ENCODE results near the gene BBS2.
A peak's percentile ranks its signal among the peaks of the same experiment; 100 is the strongest.

Gene BBS2

DNA sequence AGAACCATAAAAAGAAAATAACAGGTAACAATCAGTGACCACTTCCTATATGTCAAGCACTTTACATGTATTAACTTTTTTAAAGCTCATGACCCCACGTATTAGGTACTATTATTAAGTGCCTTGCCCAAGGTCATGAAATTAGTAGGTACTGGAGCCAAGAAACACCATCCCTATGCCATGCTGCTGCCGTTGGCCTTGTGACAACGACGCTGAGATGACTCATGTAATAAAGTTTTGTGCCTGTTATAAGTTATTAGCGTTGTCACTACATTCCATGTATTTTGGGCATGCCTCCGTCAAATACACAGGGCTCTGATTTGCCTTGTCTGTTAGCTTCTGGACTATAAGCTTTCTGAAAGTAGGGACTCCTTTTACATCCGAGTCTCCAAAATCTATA is 1.4 kb downstream of the BBS2 start:
- no peak overlapping the region for H3K27ac ChIP-seq
- TF ChIP-seq CTCF (conservative IDR thresholded peaks at IDR 0.05), result no peak

GRCh38 chr16:56517206-56517605 is 2.6 kb downstream of the BBS2 start:
- TF ChIP-seq CTCF (conservative IDR thresholded peaks at IDR 0.05), result no peak
- H3K27ac ChIP-seq, result no peak overlapping the region

- TF ChIP-seq CTCF (conservative IDR thresholded peaks at IDR 0.05), result no peak
- H3K27ac ChIP-seq, result no peak overlapping the region
These were observed 4.2 kb downstream of the BBS2 start for GRCh38 chr16:56515665-56516064.

DNA sequence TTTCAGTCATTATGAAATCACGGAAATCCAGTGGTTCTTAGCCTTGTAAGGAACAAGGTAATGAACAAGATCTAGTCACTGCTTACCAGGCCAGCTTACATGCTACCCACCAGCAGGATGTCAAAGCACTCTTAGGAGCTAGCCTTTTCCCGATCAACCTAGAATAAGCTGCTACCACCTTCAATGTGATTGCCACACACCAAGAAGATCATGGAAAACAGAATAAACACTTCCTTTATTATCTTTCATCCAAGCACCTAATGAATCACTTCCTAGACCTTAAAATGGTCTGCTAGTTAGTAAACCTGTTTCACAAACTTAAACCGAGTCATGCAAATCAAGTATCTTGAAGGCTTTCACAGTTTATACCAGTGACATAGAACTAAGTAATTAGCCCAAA is 5.0 kb downstream of the BBS2 start:
- H3K27ac ChIP-seq, result peak overlapping the region; percentile 35; the same call in 1 of the 2 replicates
- TF ChIP-seq CTCF (conservative IDR thresholded peaks at IDR 0.05), result no peak

- peak; percentile 82 for TF ChIP-seq CTCF (conservative IDR thresholded peaks at IDR 0.05)
- H3K27ac ChIP-seq, result peak overlapping the region; percentile 35
These were observed 5.9 kb downstream of the BBS2 start for GRCh38 chr16:56513972-56514371.

GRCh38 chr16:56513091-56513490 is 6.7 kb downstream of the BBS2 start:
- TF ChIP-seq CTCF (conservative IDR thresholded peaks at IDR 0.05), result no peak
- no peak overlapping the region for H3K27ac ChIP-seq

DNA sequence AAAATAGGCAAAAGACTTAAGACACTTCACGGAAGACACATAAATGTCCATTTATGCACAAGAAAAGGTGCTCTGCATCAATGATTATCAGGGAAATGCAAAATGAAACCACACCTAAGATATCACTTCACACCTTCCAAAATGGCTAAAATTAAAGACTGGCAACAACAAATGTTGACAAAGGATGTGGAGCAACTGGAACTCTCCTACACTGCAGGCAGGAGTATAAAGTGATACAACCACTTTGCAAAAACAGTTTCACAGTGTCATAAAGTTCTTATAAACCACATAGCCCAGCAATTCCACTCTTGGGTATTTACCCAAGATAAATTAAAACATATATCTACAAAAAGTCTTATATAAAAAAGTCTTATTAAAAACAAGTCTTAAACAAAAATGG is 7.8 kb downstream of the BBS2 start:
- no peak for TF ChIP-seq CTCF (conservative IDR thresholded peaks at IDR 0.05)
- H3K27ac ChIP-seq, result no peak overlapping the region

GRCh38 chr16:56510544-56510943 is 9.3 kb downstream of the BBS2 start:
- H3K27ac ChIP-seq, result no peak overlapping the region
- no peak for TF ChIP-seq CTCF (conservative IDR thresholded peaks at IDR 0.05)
